SK-N-SH treated with all-trans-retinoic acid at 6 μM for 48 hours (cell line): ENCODE data around the gene OSM.
A peak's percentile ranks its signal among the peaks of the same experiment; 100 is the strongest.

Source experiments
- ATAC-seq: fragments of 200-7000 bp; cut with Tn5 transposase; 3 replicates; pipeline ENCODE4 v1.9.1; 2020; ENCODE audit warnings: mild to moderate bottlenecking, moderate library complexity
- ARNTL ChIP-seq: fragments of 450-650 bp; formaldehyde crosslinking; IDR thresholded peaks from 2 replicates; pipeline ENCODE4 v1.5.0; 2020; ENCODE audit warnings: low read depth, mild to moderate bottlenecking, moderate library complexity, borderline replicate concordance
- BACH2 ChIP-seq: fragments of 250-450 bp; sonication (Bioruptor Pico); IDR thresholded peaks from 2 replicates; pipeline ENCODE4 v1.9.0; 2021; ENCODE audit warnings: mild to moderate bottlenecking, borderline replicate concordance
- CREB5 ChIP-seq: fragments of 250-450 bp; sonication (Bioruptor Pico); IDR thresholded peaks from 2 replicates; pipeline ENCODE4 v1.5.1; 2020; ENCODE audit warnings: low read depth, mild to moderate bottlenecking, moderate library complexity
- CSDC2 ChIP-seq: fragments of 250-450 bp; sonication (Bioruptor Pico); IDR thresholded peaks from 2 replicates; pipeline ENCODE4 v1.5.0; 2020; ENCODE audit warnings: mild to moderate bottlenecking, moderate library complexity
- CSRNP3 ChIP-seq: fragments of 250-450 bp; sonication (Bioruptor Pico); IDR thresholded peaks from 2 replicates; pipeline ENCODE4 v1.5.1; 2021; ENCODE audit warnings: mild to moderate bottlenecking, moderate library complexity
- ESRRG ChIP-seq: fragments of 250-450 bp; sonication (Bioruptor Pico); IDR thresholded peaks from 2 replicates; pipeline ENCODE4 v1.6.1; 2021; ENCODE audit warnings: mild to moderate bottlenecking
- GLIS3 ChIP-seq: fragments of 250-450 bp; sonication (Bioruptor Pico); IDR thresholded peaks from 2 replicates; pipeline ENCODE4 v1.5.0; 2020; ENCODE audit warnings: mild to moderate bottlenecking, moderate library complexity
- ISL1 ChIP-seq: fragments of 250-450 bp; sonication (Bioruptor Pico); IDR thresholded peaks from 2 replicates; pipeline ENCODE4 v2.1.2; 2022; ENCODE audit warnings: mild to moderate bottlenecking, moderate library complexity
- OSR1 ChIP-seq: fragments of 250-450 bp; sonication (Bioruptor Pico); IDR thresholded peaks from 2 replicates; pipeline ENCODE4 v1.8.0; 2022; ENCODE audit warnings: moderate library complexity, mild to moderate bottlenecking, inconsistent platforms
- PATZ1 ChIP-seq: fragments of 250-450 bp; sonication (Bioruptor Pico); IDR thresholded peaks from 2 replicates; pipeline ENCODE4 v1.8.0; 2020; ENCODE audit warnings: mild to moderate bottlenecking, moderate library complexity, borderline replicate concordance
- POU6F1 ChIP-seq: fragments of 250-450 bp; sonication (Bioruptor Pico); IDR thresholded peaks from 2 replicates; pipeline ENCODE4 v1.8.0; 2021; ENCODE audit warnings: low read depth, mild to moderate bottlenecking, moderate library complexity, borderline replicate concordance
- PPARA ChIP-seq: fragments of 250-450 bp; sonication (Bioruptor Pico); IDR thresholded peaks from 2 replicates; pipeline ENCODE4 v1.5.0; 2020; ENCODE audit warnings: mild to moderate bottlenecking, borderline replicate concordance
- RARB ChIP-seq: fragments of 250-450 bp; sonication (Bioruptor Pico); IDR thresholded peaks from 2 replicates; pipeline ENCODE4 v1.8.0; 2021; ENCODE audit warnings: mild to moderate bottlenecking, moderate library complexity
- SNAI2 ChIP-seq: fragments of 250-450 bp; sonication (Bioruptor Pico); IDR thresholded peaks from 2 replicates; pipeline ENCODE4 v1.5.0; 2020; ENCODE audit warnings: mild to moderate bottlenecking, moderate library complexity
- TCF4 ChIP-seq: fragments of 250-450 bp; sonication (Bioruptor Pico); IDR thresholded peaks from 2 replicates; pipeline ENCODE4 v1.8.0; 2021; ENCODE audit warnings: mild to moderate bottlenecking, moderate library complexity, borderline replicate concordance
- TOX ChIP-seq: fragments of 250-450 bp; sonication (Bioruptor Pico); IDR thresholded peaks from 2 replicates; pipeline ENCODE4 v1.8.0; 2021; ENCODE audit warnings: mild to moderate bottlenecking, moderate library complexity, borderline replicate concordance
- TSHZ2 ChIP-seq: fragments of 250-450 bp; sonication (Bioruptor Pico); IDR thresholded peaks from 2 replicates; pipeline ENCODE4 v1.5.0; 2020; ENCODE audit warnings: mild to moderate bottlenecking, moderate library complexity
- ZC3H10 ChIP-seq: fragments of 250-450 bp; sonication (Bioruptor Pico); IDR thresholded peaks from 2 replicates; pipeline ENCODE4 v1.5.1; 2021; ENCODE audit warnings: mild to moderate bottlenecking, moderate library complexity
- ZFP3 ChIP-seq: fragments of 250-450 bp; sonication (Bioruptor Pico); IDR thresholded peaks from 2 replicates; pipeline ENCODE4 v1.5.0; 2020; ENCODE audit warnings: mild to moderate bottlenecking, moderate library complexity
- ZFP30 ChIP-seq: fragments of 450-650 bp; formaldehyde crosslinking; IDR thresholded peaks from 2 replicates; pipeline ENCODE4 v1.5.0; 2022; ENCODE audit warnings: mild to moderate bottlenecking, moderate library complexity
- ZNF70 ChIP-seq: fragments of 450-650 bp; formaldehyde crosslinking; IDR thresholded peaks from 2 replicates; pipeline ENCODE4 v1.5.0; 2020; ENCODE audit warnings: mild to moderate bottlenecking, moderate library complexity
- ZNF8 ChIP-seq: fragments of 450-650 bp; formaldehyde crosslinking; IDR thresholded peaks from 2 replicates; pipeline ENCODE4 v1.5.0; 2020; ENCODE audit warnings: mild to moderate bottlenecking, moderate library complexity

The OSM gene

GRCh38 chr22:30291058-30291892 is 24.6 kb upstream of the OSM start (continued):
- no peak for TF ChIP-seq CSRNP3 (CRISPR knock-in tag)
- TF ChIP-seq PPARA (CRISPR knock-in tag), result no peak

- TF ChIP-seq TOX (CRISPR knock-in tag) (no peak), OSR1 (CRISPR knock-in tag) (no peak), TCF4 (CRISPR knock-in tag) (no peak), ZFP30 (CRISPR knock-in tag) (no peak), PPARA (CRISPR knock-in tag) (no peak), CSDC2 (CRISPR knock-in tag) (no peak), GLIS3 (no peak), ZC3H10 (CRISPR knock-in tag) (no peak), RARB (CRISPR knock-in tag) (no peak), ESRRG (CRISPR knock-in tag) (no peak), ZNF70 (no peak), PATZ1 (CRISPR knock-in tag) (no peak), ZFP3 (CRISPR knock-in tag) (no peak), ARNTL (CRISPR knock-in tag) (no peak), ZNF8 (CRISPR knock-in tag) (no peak), ISL1 (CRISPR knock-in tag) (no peak), SNAI2 (CRISPR knock-in tag) (no peak), BACH2 (CRISPR knock-in tag) (no peak), CSRNP3 (CRISPR knock-in tag) (no peak), CREB5 (no peak)
- no peak for ATAC-seq
Observed at GRCh38 chr22:30290342-30291057, 23.8 kb upstream of the OSM start.

- peak; percentile 2 for ATAC-seq
- no peak for TF ChIP-seq ZC3H10 (CRISPR knock-in tag)
- TF ChIP-seq ZFP30 (CRISPR knock-in tag), result no peak
- no peak for TF ChIP-seq TSHZ2
- TF ChIP-seq PPARA (CRISPR knock-in tag), result no peak
- TF ChIP-seq CREB5, result no peak
- no peak for TF ChIP-seq TOX (CRISPR knock-in tag)
- no peak for TF ChIP-seq BACH2 (CRISPR knock-in tag)
- no peak for TF ChIP-seq ZNF70
- no peak for TF ChIP-seq TCF4 (CRISPR knock-in tag)
- no peak for TF ChIP-seq OSR1 (CRISPR knock-in tag)
- TF ChIP-seq PATZ1 (CRISPR knock-in tag), result no peak
- TF ChIP-seq POU6F1 (CRISPR knock-in tag), result no peak
Observed at GRCh38 chr22:30289980-30290313, 23.3 kb upstream of the OSM start.
